22Rv1 (cell line): ENCODE data around the gene SLC2A9.

Source experiments
- ZFX ChIP-seq: fragments of 450-650 bp; IDR thresholded peaks from 2 replicates; pipeline ENCODE4 v1.6.1; 2017; ENCODE audit warnings: antibody characterized with exemption, borderline replicate concordance
- TF ChIP-seq, protein P1 (sequence below): fragments of 450-650 bp; IDR thresholded peaks from 2 replicates; pipeline ENCODE4 v1.5.1; 2017; ENCODE audit warnings: mild to moderate bottlenecking

DNA sequence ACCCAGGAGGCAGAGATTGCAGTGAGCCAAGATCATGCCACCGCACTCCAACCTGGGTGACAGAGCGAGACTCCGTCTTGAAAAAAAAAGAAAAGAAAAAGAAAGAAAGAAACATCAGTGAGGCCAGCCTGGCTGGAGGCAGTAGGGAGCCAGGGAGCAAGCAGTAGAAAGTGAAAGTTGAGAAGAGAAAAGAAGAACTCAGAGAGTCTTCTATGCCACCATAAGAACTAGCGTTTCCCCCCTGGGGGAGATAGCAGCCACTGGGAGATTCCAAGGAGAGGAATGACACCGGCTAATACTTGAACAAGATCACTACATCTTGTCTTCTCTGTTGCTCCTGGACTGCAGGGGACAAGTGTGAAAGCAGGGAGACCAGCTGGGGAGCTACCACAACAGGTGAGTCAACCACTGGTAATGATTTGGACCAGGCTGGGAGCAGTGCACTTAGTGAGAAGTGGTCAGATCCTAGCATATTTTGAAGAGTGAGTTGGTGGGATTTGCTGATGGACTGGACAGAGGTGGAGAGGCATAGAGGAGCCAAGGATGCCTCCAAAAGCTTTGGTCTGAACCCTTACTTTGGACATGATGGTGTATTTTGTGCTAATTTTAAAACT lies 33.4 kb downstream of the SLC2A9 start:
- TF ChIP-seq, protein P1, sequence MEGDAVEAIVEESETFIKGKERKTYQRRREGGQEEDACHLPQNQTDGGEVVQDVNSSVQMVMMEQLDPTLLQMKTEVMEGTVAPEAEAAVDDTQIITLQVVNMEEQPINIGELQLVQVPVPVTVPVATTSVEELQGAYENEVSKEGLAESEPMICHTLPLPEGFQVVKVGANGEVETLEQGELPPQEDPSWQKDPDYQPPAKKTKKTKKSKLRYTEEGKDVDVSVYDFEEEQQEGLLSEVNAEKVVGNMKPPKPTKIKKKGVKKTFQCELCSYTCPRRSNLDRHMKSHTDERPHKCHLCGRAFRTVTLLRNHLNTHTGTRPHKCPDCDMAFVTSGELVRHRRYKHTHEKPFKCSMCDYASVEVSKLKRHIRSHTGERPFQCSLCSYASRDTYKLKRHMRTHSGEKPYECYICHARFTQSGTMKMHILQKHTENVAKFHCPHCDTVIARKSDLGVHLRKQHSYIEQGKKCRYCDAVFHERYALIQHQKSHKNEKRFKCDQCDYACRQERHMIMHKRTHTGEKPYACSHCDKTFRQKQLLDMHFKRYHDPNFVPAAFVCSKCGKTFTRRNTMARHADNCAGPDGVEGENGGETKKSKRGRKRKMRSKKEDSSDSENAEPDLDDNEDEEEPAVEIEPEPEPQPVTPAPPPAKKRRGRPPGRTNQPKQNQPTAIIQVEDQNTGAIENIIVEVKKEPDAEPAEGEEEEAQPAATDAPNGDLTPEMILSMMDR = no peak
- no peak for TF ChIP-seq ZFX
